Gastroesophageal sphincter (tissue), 3 donors: ENCODE measurements around the gene RIPK3.

ENCODE experiments used
- POLR2A ChIP-seq, 2 donors: fragments of 450-650 bp; IDR thresholded peaks; one replicate each; pipeline ENCODE4 v1.6.1; 2017; ENCODE audit warnings: antibody characterized with exemption in 2 of 2, mild to moderate bottlenecking in 2 of 2, moderate library complexity in 1 of 2
- POLR2AphosphoS5 ChIP-seq: sonication (generic); formaldehyde crosslinking; IDR thresholded peaks from one replicate; pipeline ENCODE4 v1.6.1; 2017; ENCODE audit warnings: antibody characterized with exemption
- TF ChIP-seq, protein P1 (sequence below), 4 experiments: fragments of 200-600 bp in 2 of 4; fragments of 450-650 bp in 2 of 4; sonication (generic) in 1 of 4; IDR thresholded peaks; one replicate each; pipeline ENCODE4 v1.5.1; 2017 to 2019; ENCODE audit warnings: antibody characterized with exemption in 4 of 4, mild to moderate bottlenecking in 2 of 4, moderate library complexity in 2 of 4

DNA sequence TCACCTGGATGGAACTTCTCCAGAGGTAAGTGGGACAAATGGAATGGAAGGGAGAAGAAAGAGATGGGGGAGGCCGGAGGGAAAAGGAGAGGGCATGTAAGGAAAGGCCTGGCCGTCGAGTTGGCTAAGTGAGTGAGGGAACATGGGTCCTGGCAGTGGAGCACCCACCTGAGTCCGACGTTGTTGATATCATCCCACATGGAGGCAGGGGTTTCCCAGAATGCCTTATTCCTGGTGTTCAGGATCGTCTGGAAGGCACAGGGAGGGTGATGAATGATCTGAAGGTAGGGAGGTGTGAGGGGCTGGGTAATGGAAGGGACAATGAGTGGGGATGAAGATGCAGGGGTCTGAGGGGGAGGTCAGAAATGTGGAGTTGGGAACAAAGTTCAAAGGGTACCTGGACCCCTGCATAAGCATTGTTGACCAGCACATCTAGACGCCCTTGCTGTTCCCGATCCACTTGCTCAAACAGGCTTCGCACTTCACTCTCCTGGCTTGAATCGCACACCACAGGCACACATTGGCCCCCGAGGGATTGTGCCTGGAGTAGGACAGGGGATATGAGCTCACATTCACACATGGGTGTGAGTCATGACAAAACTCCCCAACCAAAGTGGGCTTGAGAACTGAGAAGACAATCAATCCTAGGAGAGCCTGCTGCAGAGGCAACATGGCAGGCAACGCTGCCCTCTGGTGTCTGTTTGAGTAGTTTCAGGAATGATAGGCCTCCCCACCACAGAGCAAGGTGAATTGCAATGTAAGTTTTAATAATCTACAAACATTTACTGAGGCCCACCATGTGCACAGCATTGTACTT, 43.2 kb downstream of the RIPK3 start:
- no peak for TF ChIP-seq POLR2A (IDR thresholded peaks at IDR 0.05)
- TF ChIP-seq, protein P1, sequence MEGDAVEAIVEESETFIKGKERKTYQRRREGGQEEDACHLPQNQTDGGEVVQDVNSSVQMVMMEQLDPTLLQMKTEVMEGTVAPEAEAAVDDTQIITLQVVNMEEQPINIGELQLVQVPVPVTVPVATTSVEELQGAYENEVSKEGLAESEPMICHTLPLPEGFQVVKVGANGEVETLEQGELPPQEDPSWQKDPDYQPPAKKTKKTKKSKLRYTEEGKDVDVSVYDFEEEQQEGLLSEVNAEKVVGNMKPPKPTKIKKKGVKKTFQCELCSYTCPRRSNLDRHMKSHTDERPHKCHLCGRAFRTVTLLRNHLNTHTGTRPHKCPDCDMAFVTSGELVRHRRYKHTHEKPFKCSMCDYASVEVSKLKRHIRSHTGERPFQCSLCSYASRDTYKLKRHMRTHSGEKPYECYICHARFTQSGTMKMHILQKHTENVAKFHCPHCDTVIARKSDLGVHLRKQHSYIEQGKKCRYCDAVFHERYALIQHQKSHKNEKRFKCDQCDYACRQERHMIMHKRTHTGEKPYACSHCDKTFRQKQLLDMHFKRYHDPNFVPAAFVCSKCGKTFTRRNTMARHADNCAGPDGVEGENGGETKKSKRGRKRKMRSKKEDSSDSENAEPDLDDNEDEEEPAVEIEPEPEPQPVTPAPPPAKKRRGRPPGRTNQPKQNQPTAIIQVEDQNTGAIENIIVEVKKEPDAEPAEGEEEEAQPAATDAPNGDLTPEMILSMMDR (IDR thresholded peaks at IDR 0.05): peak; percentile 29 to 68 (median 56)
- no peak for TF ChIP-seq POLR2AphosphoS5
